Keratinocyte (primary cell): ENCODE data around the gene ZG16B. TPM values are rescaled to one million over a fixed set of nuclear protein-coding genes. Genes with fewer than 3 reads are reported as not detected.

Source experiments
- DNase-seq: peaks from one replicate; pipeline ENCODE4 v3.0.0-alpha.2; 2011; ENCODE audit warnings: low read depth, missing footprints, low spot score
- FAIRE-seq: peaks from 2 replicates; lab custom pipeline; 2011; peaks lifted over from hg19 to GRCh38; lab: Jason Lieb, UNC
- H2AFZ ChIP-seq: 2 replicates; pipeline ENCODE4 v1.6.0; 2012; ENCODE audit warnings: low read length, control low read depth, inconsistent platforms; ENCODE audit not compliant: control insufficient read depth
- H3K27ac ChIP-seq: 2 replicates; pipeline ENCODE4 v1.5.1; 2011; ENCODE audit warnings: low read length; ENCODE audit not compliant: control insufficient read depth, insufficient read depth
- H3K27me3 ChIP-seq: 3 replicates; pipeline ENCODE4 v1.6.0; 2011; ENCODE audit warnings: low read length; ENCODE audit not compliant: control insufficient read depth, insufficient read depth; ENCODE audit errors: extremely low read depth
- H3K36me3 ChIP-seq, 2 experiments: 2 replicates in 1 of 2; 3 replicates in 1 of 2; pipeline ENCODE4 v1.5.1; 2011; ENCODE audit warnings: low read length in 2 of 2, mild to moderate bottlenecking in 1 of 2; ENCODE audit not compliant: control insufficient read depth in 2 of 2, insufficient read depth in 2 of 2; ENCODE audit errors: extremely low read depth in 1 of 2
- H3K4me1 ChIP-seq: 3 replicates; pipeline ENCODE4 v1.5.1; 2011; ENCODE audit warnings: low read length; ENCODE audit not compliant: control insufficient read depth, insufficient read depth; ENCODE audit errors: extremely low read depth
- H3K4me2 ChIP-seq: 3 replicates; pipeline ENCODE4 v1.6.0; 2011; ENCODE audit warnings: low read depth, low read length; ENCODE audit not compliant: control insufficient read depth, insufficient read depth; ENCODE audit errors: extremely low read depth
- H3K4me3 ChIP-seq, 3 experiments: fragments of 200-600 bp in 1 of 3; sonication (generic) in 1 of 3; 2 replicates in 2 of 3; 3 replicates in 1 of 3; pipeline ENCODE4 v1.5.1; 2011 to 2016; ENCODE audit warnings: low read length in 3 of 3, mild to moderate bottlenecking in 3 of 3, control low read depth in 2 of 3, inconsistent platforms in 1 of 3, low read depth in 1 of 3, mixed read lengths in 1 of 3, mixed run types in 1 of 3, moderate library complexity in 1 of 3; ENCODE audit not compliant: control insufficient read depth in 2 of 3, insufficient read depth in 2 of 3; ENCODE audit errors: extremely low read depth in 1 of 3
- H3K79me2 ChIP-seq: 2 replicates; pipeline ENCODE4 v1.6.0; 2012; ENCODE audit warnings: low read length; ENCODE audit not compliant: control insufficient read depth, insufficient read depth
- H3K9ac ChIP-seq: 3 replicates; pipeline ENCODE4 v1.6.0; 2011; ENCODE audit warnings: low read length; ENCODE audit not compliant: control insufficient read depth, insufficient read depth; ENCODE audit errors: extremely low read depth
- H3K9me1 ChIP-seq: 3 replicates; pipeline ENCODE4 v1.6.0; 2011; ENCODE audit warnings: low read length; ENCODE audit not compliant: control insufficient read depth, insufficient read depth; ENCODE audit errors: extremely low read depth
- H3K9me3 ChIP-seq: 2 replicates; pipeline ENCODE4 v1.5.1; 2012; ENCODE audit warnings: low read depth, low read length; ENCODE audit not compliant: control insufficient read depth
- H4K20me1 ChIP-seq: 3 replicates; pipeline ENCODE4 v1.6.0; 2011; ENCODE audit warnings: low read length; ENCODE audit not compliant: control insufficient read depth, insufficient read depth; ENCODE audit errors: extremely low read depth
- CTCF ChIP-seq, 3 experiments: IDR thresholded peaks in 1 of 3; conservative IDR thresholded peaks in 1 of 3; optimal IDR thresholded peaks in 1 of 3; 2 replicates in 2 of 3; 3 replicates in 1 of 3; pipeline versions ENCODE3 to v1.5.1; 2011; ENCODE audit warnings: low read length in 3 of 3, mild to moderate bottlenecking in 3 of 3, moderate library complexity in 2 of 3, control low read depth in 1 of 3, inconsistent platforms in 1 of 3; ENCODE audit not compliant: insufficient read depth in 2 of 3; ENCODE audit errors: extremely low read depth in 1 of 3
- EZH2 ChIP-seq: IDR thresholded peaks from one replicate; pipeline ENCODE4 v1.6.1; 2012; ENCODE audit warnings: inconsistent platforms, mild to moderate bottlenecking, low read length, moderate library complexity
- dilution Hi-C: fragments of 300-500 bp; cut with MboI; formaldehyde crosslinking; loops from one replicate; pipeline ENCODE4 v1.7.0; 2020; ENCODE audit warnings: low sequenced_read_pairs; ENCODE audit not compliant: extremely low pct_ligation_motif_present
- polyA plus RNA-seq, 5 experiments: library from polyadenylated mRNA; depleted of rRNA in 3 of 5; stranded (reverse) in 3 of 5; stranded (forward) in 1 of 5; unstranded in 1 of 5; fragments of >200 nt; gene quantifications; 1 replicate in 1 of 5; 2 replicates in 3 of 5; 3 replicates in 1 of 5; pipeline versions ENCODE4 v1.2.1 to v1.2.3, GENCODE V29; 2011 to 2012; ENCODE audit warnings: missing spikeins in 2 of 5, low read depth in 1 of 5, low replicate concordance in 1 of 5

The ZG16B gene
- polyA plus RNA-seq, 1 donor (not counting 4 experiments of a cell fraction or from before 2014, with no cell fraction given): 2.1 TPM

GRCh38 chr16:2799205-2799858 is 30.8 kb upstream of the ZG16B start:
- H3K9ac ChIP-seq: no peak overlapping the region
- H4K20me1 ChIP-seq: no peaks in the 10 kb centered on the region
- DNase-seq (no peak), FAIRE-seq (no peak)
- TF ChIP-seq EZH2: no peak
- no peak for TF ChIP-seq CTCF (optimal IDR thresholded peaks at IDR 0.05 in 1 of 3, IDR thresholded peaks at IDR 0.05 in 1 of 3, conservative IDR thresholded peaks at IDR 0.05 in 1 of 3; ENCODE audit: extremely low read depth in 1 of 3, insufficient read depth in 2 of 3, low read length in 3 of 3)
- H3K27me3 ChIP-seq: no peaks in the 10 kb centered on the region
- no peaks in the 10 kb centered on the region for H3K36me3 ChIP-seq
- no peaks in the 10 kb centered on the region for H3K79me2 ChIP-seq
- dilution Hi-C loops: no loop called here
- H3K9me3 ChIP-seq: peaks cover 5% of the 10 kb centered on the region
- no peak overlapping the region for H3K27ac ChIP-seq
- H3K4me3 ChIP-seq: no peak overlapping the region
- no peak overlapping the region for H2AFZ ChIP-seq
- H3K4me2 ChIP-seq: no peak overlapping the region
- no peaks in the 10 kb centered on the region for H3K9me1 ChIP-seq
- peaks cover 14% of the 10 kb centered on the region for H3K4me1 ChIP-seq

- no peak for DNase-seq
Observed at GRCh38 chr16:2799859-2800226, 30.3 kb upstream of the ZG16B start.

More at GRCh38 chr16:2799859-2800226, 30.3 kb upstream of the ZG16B start:
- H3K27me3 ChIP-seq: no peaks in the 10 kb centered on the region
- peaks cover 9% of the 10 kb centered on the region for H3K9me3 ChIP-seq
- H3K36me3 ChIP-seq: no peaks in the 10 kb centered on the region
- peaks cover 9% of the 10 kb centered on the region for H3K4me1 ChIP-seq
- H3K27ac ChIP-seq: no peak overlapping the region
- H3K4me2 ChIP-seq: no peak overlapping the region
- TF ChIP-seq EZH2: no peak
- no peak for TF ChIP-seq CTCF (optimal IDR thresholded peaks at IDR 0.05 in 1 of 3, IDR thresholded peaks at IDR 0.05 in 1 of 3, conservative IDR thresholded peaks at IDR 0.05 in 1 of 3; ENCODE audit: extremely low read depth in 1 of 3, insufficient read depth in 2 of 3, low read length in 3 of 3)
- no peak for FAIRE-seq
- no peak overlapping the region for H3K4me3 ChIP-seq
- no peaks in the 10 kb centered on the region for H3K9me1 ChIP-seq
- no peak overlapping the region for H3K9ac ChIP-seq
- H3K79me2 ChIP-seq: no peaks in the 10 kb centered on the region
- dilution Hi-C loops: no loop called here
- H2AFZ ChIP-seq: no peak overlapping the region
- H4K20me1 ChIP-seq: no peaks in the 10 kb centered on the region
